PC-3 (cell line): ENCODE measurements around the gene FRMPD2.

Experiments
- EZH2phosphoT487 ChIP-seq: fragments of 300-600 bp; sonication (generic); IDR thresholded peaks from 2 replicates; pipeline ENCODE4 v1.6.1; 2018; ENCODE audit warnings: mild to moderate bottlenecking, antibody characterized with exemption, low read length, borderline replicate concordance
- TF ChIP-seq, protein P1 (sequence below): fragments of 300-600 bp; sonication (generic); conservative IDR thresholded peaks from 2 replicates; pipeline ENCODE4 v1.5.1; 2017; ENCODE audit warnings: antibody characterized with exemption, low read depth, mild to moderate bottlenecking, low read length

DNA sequence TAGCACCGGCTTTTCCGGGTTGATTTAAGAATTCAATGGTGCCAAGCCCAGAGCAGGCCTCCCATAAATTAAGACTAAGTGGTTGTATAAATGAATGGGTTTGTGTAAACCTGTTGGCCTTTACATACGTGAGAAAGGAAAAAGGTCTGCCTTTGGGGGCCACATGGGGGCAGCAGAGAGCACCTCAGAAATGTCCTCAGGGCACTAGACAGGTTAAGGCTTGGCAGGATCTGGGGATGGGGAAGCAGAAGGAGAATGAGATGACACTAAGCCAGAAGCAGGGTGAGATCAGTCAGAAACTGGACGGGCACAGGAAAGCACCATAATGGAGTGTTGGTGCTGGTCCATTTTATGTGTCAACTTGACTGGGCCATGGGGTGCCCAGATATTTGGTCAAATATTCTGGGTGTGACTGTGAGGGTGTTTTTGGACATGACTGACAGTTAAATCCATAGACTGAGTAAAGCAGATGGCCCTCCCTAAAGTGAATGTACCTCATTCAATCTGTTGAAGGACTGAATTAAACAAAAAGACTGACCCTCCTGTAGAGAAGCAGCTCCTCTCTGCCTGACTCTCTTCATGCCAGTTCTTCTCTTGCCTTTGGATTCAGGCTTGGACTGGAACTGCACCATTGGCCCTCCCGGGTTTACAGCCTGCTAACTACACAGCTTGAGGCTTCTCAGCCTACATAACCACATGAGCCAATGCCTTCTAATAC, 58.9 kb downstream of the FRMPD2 start:
- TF ChIP-seq, protein P1, sequence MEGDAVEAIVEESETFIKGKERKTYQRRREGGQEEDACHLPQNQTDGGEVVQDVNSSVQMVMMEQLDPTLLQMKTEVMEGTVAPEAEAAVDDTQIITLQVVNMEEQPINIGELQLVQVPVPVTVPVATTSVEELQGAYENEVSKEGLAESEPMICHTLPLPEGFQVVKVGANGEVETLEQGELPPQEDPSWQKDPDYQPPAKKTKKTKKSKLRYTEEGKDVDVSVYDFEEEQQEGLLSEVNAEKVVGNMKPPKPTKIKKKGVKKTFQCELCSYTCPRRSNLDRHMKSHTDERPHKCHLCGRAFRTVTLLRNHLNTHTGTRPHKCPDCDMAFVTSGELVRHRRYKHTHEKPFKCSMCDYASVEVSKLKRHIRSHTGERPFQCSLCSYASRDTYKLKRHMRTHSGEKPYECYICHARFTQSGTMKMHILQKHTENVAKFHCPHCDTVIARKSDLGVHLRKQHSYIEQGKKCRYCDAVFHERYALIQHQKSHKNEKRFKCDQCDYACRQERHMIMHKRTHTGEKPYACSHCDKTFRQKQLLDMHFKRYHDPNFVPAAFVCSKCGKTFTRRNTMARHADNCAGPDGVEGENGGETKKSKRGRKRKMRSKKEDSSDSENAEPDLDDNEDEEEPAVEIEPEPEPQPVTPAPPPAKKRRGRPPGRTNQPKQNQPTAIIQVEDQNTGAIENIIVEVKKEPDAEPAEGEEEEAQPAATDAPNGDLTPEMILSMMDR, result peak; percentile 77
- TF ChIP-seq EZH2phosphoT487, result no peak
